Activated CD4-positive, alpha-beta memory T cell treated with anti-CD3 and anti-CD28 coated beads for 36 hours (primary cell): Measurements from ENCODE around the gene DPEP3. TPM values are rescaled to one million over a fixed set of nuclear protein-coding genes. Genes with fewer than 3 reads are reported as not detected.
"Not testable (repeated sequence)": the region's sequence is repeated elsewhere in the genome, so short reads cannot be mapped to it uniquely, and the experiment has no call there.

ENCODE experiments used
- CTCF ChIA-PET: fragments of 350-600 bp; sonication (Branson Sonifier 250); formaldehyde crosslinking; loops from one replicate; lab custom pipeline; 2021; ENCODE audit warnings: antibody characterized with exemption, inconsistent platforms; lab: Charles Lee
- POLR2A ChIA-PET: fragments of 350-600 bp; sonication (Branson Sonifier 250); formaldehyde crosslinking; loops from one replicate; lab custom pipeline; 2021; ENCODE audit warnings: antibody characterized with exemption; lab: Charles Lee
- DNase-seq: peaks from one replicate; pipeline ENCODE4 v3.0.0-alpha.2; 2020
- H3K27ac Mint-ChIP-seq: one replicate; pipeline ENCODE4 v1.8.0; 2021; ENCODE audit warnings: mixed read lengths
- H3K27me3 Mint-ChIP-seq: one replicate; pipeline ENCODE4 v1.8.0; 2021; ENCODE audit warnings: mixed read lengths
- H3K36me3 Mint-ChIP-seq: one replicate; pipeline ENCODE4 v1.8.0; 2021; ENCODE audit warnings: mixed read lengths
- H3K4me1 Mint-ChIP-seq: one replicate; pipeline ENCODE4 v1.8.0; 2021; ENCODE audit warnings: low read depth, mixed read lengths
- H3K4me3 Mint-ChIP-seq: one replicate; pipeline ENCODE4 v1.8.0; 2021; ENCODE audit warnings: mild to moderate bottlenecking, mixed read lengths
- H3K9me3 Mint-ChIP-seq: one replicate; pipeline ENCODE4 v1.8.0; 2021; ENCODE audit warnings: mixed read lengths
- intact Hi-C: fragments of 100-400 bp; cut with micrococcal nuclease; formaldehyde crosslinking; loops from one replicate; pipeline ENCODE4 v1.15.1; 2023
- total RNA-seq, 2 experiments: library from RNA; stranded (reverse); gene quantifications; one replicate each; pipeline ENCODE4 v1.2.3, GENCODE V29; 2021

DPEP3 gene
- total RNA-seq, result not detected

DNA sequence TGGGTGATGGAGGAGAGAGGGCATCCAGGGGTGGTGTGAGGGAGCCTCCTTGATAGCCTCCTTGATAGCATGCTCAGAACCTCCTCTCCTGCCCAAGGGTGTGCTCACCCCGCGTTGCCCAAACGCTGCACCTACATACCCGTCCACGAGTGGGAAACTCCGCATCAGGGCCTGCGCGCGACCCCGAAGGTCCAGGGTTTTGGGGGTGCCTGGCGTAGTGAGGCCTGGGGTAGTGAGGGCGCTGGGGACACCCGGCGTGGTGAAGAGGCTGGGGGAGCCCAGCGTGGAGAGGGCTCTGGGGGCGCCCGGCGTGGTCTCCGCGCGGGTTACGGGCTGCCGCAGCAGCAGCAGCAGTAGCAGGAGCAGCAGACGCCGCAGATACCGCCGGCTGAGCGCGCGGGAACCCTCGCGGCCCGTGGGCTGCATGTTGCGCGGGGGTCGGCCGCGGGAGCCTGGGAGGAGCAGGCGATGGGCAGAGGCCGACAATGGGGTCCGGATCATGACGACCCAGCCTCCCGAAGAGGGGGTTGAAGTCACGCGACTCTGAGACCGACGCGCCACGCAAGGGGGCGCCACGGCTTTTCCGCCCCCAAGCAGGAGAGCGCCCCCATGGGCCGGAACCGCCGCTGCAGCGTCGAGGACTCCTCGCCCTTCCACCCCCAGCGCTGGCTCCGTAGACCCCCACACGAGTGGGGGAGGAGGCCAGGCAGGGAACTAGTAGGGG, at the start of gene DPEP3:
Gene DPEP3 (minus strand): TSS at position 545 of the 724 bp plus-strand sequence. CDS start 119 bp downstream, at position 426.
- CTCF ChIA-PET, result interaction anchor here (1.1 to 1.6 kb wide), 2 partner anchors 11 to 96 kb away, joined by 3 to 5 read pairs; no protein-coding TSS in a partner anchor
- Mint-ChIP-seq H3K27ac (no peak within 1 kb of the TSS), H3K9me3 (no peaks in the 10 kb centered on the region), H3K27me3 (no peaks in the 10 kb centered on the region), H3K36me3 (no peaks in the 10 kb centered on the region), H3K4me1 (peaks cover 22% of the 10 kb centered on the region), H3K4me3 (no peak within 1 kb of the TSS)
- intact Hi-C loops, result loop anchor here (5.0 kb wide), 1 partner anchor 43 kb away; the partner anchor contains the start of gene PSMB10
- no peak for DNase-seq
- POLR2A ChIA-PET, result no interaction called here

DNA sequence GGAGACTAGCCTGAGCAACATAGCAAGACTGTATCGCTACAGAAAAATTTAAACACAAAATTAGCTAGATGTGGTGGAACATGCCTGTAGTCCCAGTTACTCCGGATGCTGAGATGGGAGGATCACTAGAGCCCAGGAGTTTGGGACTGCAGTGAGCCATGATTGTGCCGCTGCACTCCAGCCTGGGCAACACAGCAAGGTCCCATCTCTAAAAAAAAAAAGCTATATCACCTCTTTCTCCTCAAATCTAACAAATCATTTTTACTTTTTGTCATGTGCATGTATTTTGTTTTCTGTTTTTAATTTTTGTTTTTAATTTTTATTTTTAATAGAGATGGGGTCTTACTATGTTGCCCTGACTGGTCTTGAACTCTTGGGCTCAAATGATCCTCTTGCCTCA, 48.7 kb upstream of the DPEP3 start:
- H3K27me3 Mint-ChIP-seq, result no peaks in the 10 kb centered on the region
- no peak overlapping the region for H3K27ac Mint-ChIP-seq
- POLR2A ChIA-PET, result no interaction called here

DNA sequence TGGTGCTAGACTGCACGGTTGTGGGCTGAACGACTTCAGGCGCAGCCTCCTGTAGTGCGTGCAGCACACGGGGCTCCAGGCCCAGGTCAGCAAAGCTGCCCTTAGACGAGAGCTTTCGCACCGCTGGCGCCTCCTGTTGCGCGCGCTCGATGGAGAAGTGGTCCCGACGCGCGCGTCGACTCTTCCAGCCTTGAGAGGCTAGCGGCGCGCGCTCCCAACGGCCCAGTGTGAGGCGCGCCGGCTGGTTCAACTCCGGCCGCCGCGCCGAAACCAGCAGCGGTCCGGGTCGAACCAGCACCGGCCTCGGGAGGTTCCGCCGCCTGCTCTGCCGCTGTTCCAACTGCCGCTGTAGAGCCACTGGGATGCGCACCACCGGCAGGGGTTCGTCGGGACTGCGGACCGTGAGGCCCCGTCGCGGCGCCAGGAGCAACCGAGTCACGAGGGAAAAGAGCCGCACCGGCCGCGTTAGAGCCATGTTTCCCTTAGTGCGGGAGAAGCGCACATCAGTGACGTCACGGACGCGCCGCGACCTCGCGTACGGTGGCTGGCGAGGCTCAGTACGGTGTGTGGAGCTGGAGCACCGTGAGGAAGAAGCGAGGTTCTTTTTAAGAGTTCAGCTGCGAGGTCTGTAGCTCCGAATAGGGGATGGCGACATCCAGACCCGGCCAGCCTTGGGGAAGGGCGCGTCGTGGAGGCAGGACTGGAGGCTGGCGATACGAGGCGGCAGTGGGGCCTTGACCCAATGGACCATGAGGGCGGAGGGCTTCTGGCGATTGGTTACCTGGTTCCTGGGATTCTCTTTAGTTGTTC, 42.6 kb upstream of the DPEP3 start, which contains the start of the genes DDX28 and DUS2:
Gene DDX28 (minus strand): TSS at position 505 of the 810 bp plus-strand sequence. CDS start 30 bp downstream, at position 475.
Gene DUS2 (plus strand): TSS at position 557 of the 810 bp plus-strand sequence. CDS start 14,740 bp downstream, outside the sequence.
- Mint-ChIP-seq H3K4me1 (peaks cover 26% of the 10 kb centered on the region), H3K36me3 (peaks cover 23% of the 10 kb centered on the region), H3K27me3 (no peaks in the 10 kb centered on the region), H3K4me3 (peak within 1 kb of the TSS; percentile 95), H3K27ac (peak within 1 kb of the TSS; percentile 94), H3K9me3 (no peaks in the 10 kb centered on the region)
- peak; percentile 97 for DNase-seq
- ChIA-PET CTCF (interaction anchor here (0.8 to 4.4 kb wide), 10 partner anchors 15 to 306 kb away, joined by 3 to 27 read pairs (median 5); no protein-coding TSS in a partner anchor), POLR2A (interaction anchor here (0.7 to 3.3 kb wide), 6 partner anchors 17 to 189 kb away, joined by 3 to 19 read pairs (median 7); partner anchors contain the start of genes DPEP2, NFATC3 and PSMB10)
- intact Hi-C loops, result loop anchor here (2.0 kb wide), 3 partner anchors 30 to 130 kb away; partner anchors contain the start of genes PSKH1 and PSMB10

More for the DNA sequence above, 48.7 kb upstream of the DPEP3 start:
- DNase-seq, result no peak
- CTCF ChIA-PET, result interaction anchor here (0.7 to 3.4 kb wide), 2 partner anchors 12 to 222 kb away, joined by 3 to 19 read pairs; partner anchors contain the start of gene TSNAXIP1
- peaks cover 26% of the 10 kb centered on the region for H3K36me3 Mint-ChIP-seq
- H3K9me3 Mint-ChIP-seq, result no peaks in the 10 kb centered on the region
- no peak overlapping the region for H3K4me3 Mint-ChIP-seq
- H3K4me1 Mint-ChIP-seq, result peaks cover 9% of the 10 kb centered on the region
- intact Hi-C loops, result no loop called here

- Mint-ChIP-seq H3K4me1 (peaks cover 26% of the 10 kb centered on the region), H3K9me3 (no peaks in the 10 kb centered on the region), H3K36me3 (peaks cover 17% of the 10 kb centered on the region), H3K27ac (peak overlapping the region; percentile 94), H3K4me3 (peak overlapping the region; percentile 95), H3K27me3 (no peaks in the 10 kb centered on the region)
- ChIA-PET CTCF (interaction anchor here (1.0 to 4.4 kb wide), 6 partner anchors 14 to 359 kb away, joined by 3 to 27 read pairs (median 7); no protein-coding TSS in a partner anchor), POLR2A (interaction anchor here (0.7 to 3.3 kb wide), 6 partner anchors 16 to 189 kb away, joined by 3 to 19 read pairs (median 7); partner anchors contain the start of genes DPEP2 and PSMB10)
- intact Hi-C loops, result loop anchor here (2.0 kb wide), 3 partner anchors 30 to 130 kb away; partner anchors contain the start of genes PSKH1 and PSMB10
- DNase-seq, result no peak
These were observed 42.0 kb upstream of the DPEP3 start for GRCh38 chr16:68022278-68022727.

DNA sequence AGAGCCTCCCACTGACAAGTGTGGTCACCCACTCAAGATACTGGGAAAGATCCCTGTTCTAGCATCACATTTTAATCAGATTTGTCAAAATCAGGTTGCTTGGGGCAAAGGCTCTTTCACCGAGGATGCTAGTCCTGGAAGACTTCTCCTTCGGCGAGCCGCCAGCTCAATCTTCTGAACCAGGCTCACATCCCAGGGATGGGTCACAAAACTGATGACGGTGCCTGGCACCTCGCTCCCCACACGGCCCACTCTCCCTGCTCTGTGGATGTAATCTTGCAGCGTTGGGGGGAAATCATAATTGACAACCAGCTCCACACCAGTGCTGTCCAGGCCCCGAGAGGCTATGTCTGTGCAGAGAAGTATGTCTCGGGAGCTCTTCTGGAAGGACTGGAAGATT, 41.2 kb upstream of the DPEP3 start:
- intact Hi-C loops, result no loop called here
- no peaks in the 10 kb centered on the region for H3K27me3 Mint-ChIP-seq
- H3K4me1 Mint-ChIP-seq, result peaks cover 26% of the 10 kb centered on the region
- H3K4me3 Mint-ChIP-seq, result peak overlapping the region; percentile 95
- CTCF ChIA-PET, result interaction anchor here (1.0 to 2.6 kb wide), 5 partner anchors 13 to 358 kb away, joined by 3 to 9 read pairs (median 6); no protein-coding TSS in a partner anchor
- H3K27ac Mint-ChIP-seq, result peak overlapping the region; percentile 5
- no peaks in the 10 kb centered on the region for H3K9me3 Mint-ChIP-seq
- peaks cover 13% of the 10 kb centered on the region for H3K36me3 Mint-ChIP-seq
- DNase-seq, result no peak
- POLR2A ChIA-PET, result interaction anchor here (2.5 to 3.3 kb wide), 3 partner anchors 15 to 85 kb away, joined by 10 to 19 read pairs (median 17); partner anchors contain the start of genes DPEP2 and PSMB10

DNA sequence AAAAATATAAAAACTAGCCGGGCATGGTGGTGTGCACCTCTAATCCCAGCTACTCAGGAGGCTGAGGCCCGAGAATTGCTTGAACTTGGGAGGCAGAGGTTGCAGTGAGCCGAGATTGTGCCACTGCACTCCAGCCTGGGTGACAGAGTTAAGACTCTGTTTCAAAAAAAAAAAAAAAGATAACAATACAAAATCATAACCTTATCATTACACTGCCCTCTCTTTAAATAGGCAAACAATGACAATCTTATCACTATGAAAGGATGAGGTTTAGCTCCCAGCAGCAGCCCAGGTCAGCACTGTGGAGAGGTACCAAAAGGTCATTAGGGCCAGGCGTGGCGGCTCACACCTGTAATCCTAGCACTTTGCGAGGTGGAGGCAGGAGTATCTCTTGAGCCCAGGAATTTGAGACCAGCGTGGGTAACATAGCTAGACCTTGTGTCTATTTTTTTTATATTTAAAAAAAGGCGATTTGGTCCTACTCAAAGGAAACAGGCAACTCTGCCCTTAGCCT, 38.9 kb upstream of the DPEP3 start:
- Mint-ChIP-seq H3K27ac (no peak overlapping the region), H3K36me3 (peaks cover 4% of the 10 kb centered on the region), H3K4me1 (peaks cover 23% of the 10 kb centered on the region), H3K27me3 (no peaks in the 10 kb centered on the region), H3K9me3 (no peaks in the 10 kb centered on the region), H3K4me3 (no peak overlapping the region)
- DNase-seq, result no peak
- ChIA-PET POLR2A (no interaction called here), CTCF (interaction anchor here (0.6 to 1.4 kb wide), 2 partner anchors 22 to 27 kb away, joined by 3 read pairs; no protein-coding TSS in a partner anchor)
- intact Hi-C loops, result no loop called here

DNA sequence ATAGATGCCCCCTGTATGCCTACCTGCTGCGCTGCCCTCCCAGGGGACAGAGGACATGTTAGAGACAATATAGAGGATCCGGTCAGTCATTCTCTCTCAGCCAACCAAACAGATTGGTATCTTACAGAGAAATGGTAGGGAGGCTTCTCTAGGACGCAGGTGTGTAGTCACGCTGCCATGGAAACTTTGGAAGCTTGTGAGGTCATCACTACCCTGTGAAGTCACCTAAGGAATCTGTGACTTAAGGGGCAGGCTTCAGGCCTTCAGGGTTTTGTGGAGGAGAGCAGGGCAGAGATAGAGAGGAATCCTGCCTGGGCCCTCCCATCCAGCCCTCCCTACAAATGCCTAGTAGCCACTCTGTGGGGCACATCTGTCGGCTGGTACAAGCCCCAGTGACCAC, 35.4 kb upstream of the DPEP3 start, which contains the start of gene DPEP2NB:
Gene DPEP2NB (minus strand): TSS at position 231 of the 400 bp plus-strand sequence. CDS start 141 bp downstream, at position 90.
- Mint-ChIP-seq H3K4me1 (no peaks in the 10 kb centered on the region), H3K27ac (no peak within 1 kb of the TSS), H3K27me3 (no peaks in the 10 kb centered on the region), H3K36me3 (no peaks in the 10 kb centered on the region), H3K4me3 (no peak within 1 kb of the TSS), H3K9me3 (no peaks in the 10 kb centered on the region)
- no peak for DNase-seq
- intact Hi-C loops, result no loop called here
- ChIA-PET POLR2A (interaction anchor here (1.1 kb wide), 1 partner anchor 11 kb away, joined by 3 read pairs; no protein-coding TSS in a partner anchor), CTCF (interaction anchor here (1.1 kb wide), 1 partner anchor 132 kb away, joined by 3 read pairs; no protein-coding TSS in a partner anchor)

- no peaks in the 10 kb centered on the region for H3K4me1 Mint-ChIP-seq
- DNase-seq, result peak; percentile 25
- ChIA-PET POLR2A (no interaction called here), CTCF (interaction anchor here (1.7 kb wide), 1 partner anchor 20 kb away, joined by 6 read pairs; no protein-coding TSS in a partner anchor)
- no peaks in the 10 kb centered on the region for H3K27me3 Mint-ChIP-seq
- no peaks in the 10 kb centered on the region for H3K9me3 Mint-ChIP-seq
- H3K27ac Mint-ChIP-seq, result no peak overlapping the region
- intact Hi-C loops, result no loop called here
- no peak overlapping the region for H3K4me3 Mint-ChIP-seq
- no peaks in the 10 kb centered on the region for H3K36me3 Mint-ChIP-seq
These were observed 33.1 kb upstream of the DPEP3 start for GRCh38 chr16:68013440-68013839.

DNA sequence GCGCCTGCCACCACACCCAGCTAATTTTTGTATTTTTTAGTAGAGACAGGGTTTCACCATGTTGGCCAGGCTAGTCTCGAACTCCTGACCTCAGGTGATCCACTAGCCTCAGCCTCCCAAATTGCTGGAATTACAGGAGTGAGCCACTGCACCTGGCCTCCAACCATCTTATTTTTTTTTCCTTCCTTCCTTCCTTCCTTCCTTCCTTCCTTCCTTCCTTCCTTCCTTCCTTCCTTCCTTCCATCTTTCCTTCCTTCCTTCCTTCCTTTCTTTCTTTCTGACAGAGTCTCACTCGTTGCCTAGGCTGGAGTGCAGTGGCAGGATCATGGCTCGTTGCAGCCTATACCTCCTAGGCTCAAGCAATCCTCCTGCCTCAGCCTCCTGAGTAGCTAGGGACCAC, 29.6 kb upstream of the DPEP3 start:
- POLR2A ChIA-PET, CTCF ChIA-PET, H3K27me3 Mint-ChIP-seq, H3K27ac Mint-ChIP-seq, H3K36me3 Mint-ChIP-seq, H3K4me3 Mint-ChIP-seq, intact Hi-C loops, H3K9me3 Mint-ChIP-seq, DNase-seq: not testable (repeated sequence)
- peaks cover 20% of the 10 kb centered on the region for H3K4me1 Mint-ChIP-seq

- Mint-ChIP-seq H3K36me3 (no peaks in the 10 kb centered on the region), H3K4me3 (no peak overlapping the region), H3K27ac (no peak overlapping the region), H3K27me3 (no peaks in the 10 kb centered on the region), H3K9me3 (no peaks in the 10 kb centered on the region), H3K4me1 (peaks cover 23% of the 10 kb centered on the region)
- intact Hi-C loops, result no loop called here
- ChIA-PET POLR2A (no interaction called here), CTCF (no interaction called here)
- no peak for DNase-seq
These were observed 28.9 kb upstream of the DPEP3 start for GRCh38 chr16:68009157-68009735.
